Fibroblast of peridontal ligament (primary cell): ENCODE results near the gene SLC23A1.

Experiments used
- DNase-seq: peaks from one replicate; pipeline ENCODE4 v3.0.0-alpha.2; 2010; ENCODE audit errors: extremely low read depth

SLC23A1 gene

GRCh38 chr5:139407517-139407916 lies 24.4 kb upstream of the SLC23A1 start:
- no peak for DNase-seq

GRCh38 chr5:139406963-139407362 lies 23.9 kb upstream of the SLC23A1 start:
- no peak for DNase-seq

- no peak for DNase-seq
Measured at GRCh38 chr5:139404484-139404840, 21.4 kb upstream of the SLC23A1 start.

GRCh38 chr5:139403787-139404483 lies 20.8 kb upstream of the SLC23A1 start, which contains the start of gene SPATA24:
Gene SPATA24, minus strand, starts transcription at chr5:139404089. Its CDS starts 29 bp downstream, at chr5:139404060.
- peak; percentile 95 for DNase-seq

- DNase-seq: no peak
Measured at GRCh38 chr5:139403418-139403786, 20.3 kb upstream of the SLC23A1 start.

- DNase-seq: no peak
Measured at GRCh38 chr5:139402561-139403158, 19.6 kb upstream of the SLC23A1 start.

GRCh38 chr5:139401546-139401945 lies 18.4 kb upstream of the SLC23A1 start:
- DNase-seq: no peak

GRCh38 chr5:139399501-139400121 lies 16.5 kb upstream of the SLC23A1 start:
- DNase-seq: no peak

GRCh38 chr5:139397921-139398320 lies 14.8 kb upstream of the SLC23A1 start:
- peak; percentile 34 for DNase-seq

GRCh38 chr5:139396691-139397090 lies 13.6 kb upstream of the SLC23A1 start:
- no peak for DNase-seq

- no peak for DNase-seq
Measured at GRCh38 chr5:139395844-139396640, 12.9 kb upstream of the SLC23A1 start.

- no peak for DNase-seq
Measured at GRCh38 chr5:139394654-139395566, 11.8 kb upstream of the SLC23A1 start, which contains the start of gene PROB1. Gene PROB1, minus strand, starts transcription at chr5:139395104. Its CDS starts 23 bp downstream, at chr5:139395081.

GRCh38 chr5:139394123-139394653 lies 11.1 kb upstream of the SLC23A1 start:
- no peak for DNase-seq

GRCh38 chr5:139393497-139394122 lies 10.5 kb upstream of the SLC23A1 start:
- no peak for DNase-seq

- no peak for DNase-seq
Measured at GRCh38 chr5:139392678-139393496, 9.8 kb upstream of the SLC23A1 start.

- DNase-seq: no peak
Measured at GRCh38 chr5:139392324-139392677, 9.2 kb upstream of the SLC23A1 start.

- DNase-seq: no peak
Measured at GRCh38 chr5:139391570-139392323, 8.7 kb upstream of the SLC23A1 start.

- no peak for DNase-seq
Measured at GRCh38 chr5:139390639-139391569, 7.8 kb upstream of the SLC23A1 start.
